HS-5 (cell line): ENCODE results near the gene NT5M.
"Not testable (repeated sequence)": the region's sequence is repeated elsewhere in the genome, so short reads cannot be mapped to it uniquely, and the experiment has no call there.

Source experiments
- DNase-seq: peaks from one replicate; pipeline ENCODE4 v3.0.0-alpha.2; 2012; ENCODE audit warnings: low read depth

NT5M gene

DNA sequence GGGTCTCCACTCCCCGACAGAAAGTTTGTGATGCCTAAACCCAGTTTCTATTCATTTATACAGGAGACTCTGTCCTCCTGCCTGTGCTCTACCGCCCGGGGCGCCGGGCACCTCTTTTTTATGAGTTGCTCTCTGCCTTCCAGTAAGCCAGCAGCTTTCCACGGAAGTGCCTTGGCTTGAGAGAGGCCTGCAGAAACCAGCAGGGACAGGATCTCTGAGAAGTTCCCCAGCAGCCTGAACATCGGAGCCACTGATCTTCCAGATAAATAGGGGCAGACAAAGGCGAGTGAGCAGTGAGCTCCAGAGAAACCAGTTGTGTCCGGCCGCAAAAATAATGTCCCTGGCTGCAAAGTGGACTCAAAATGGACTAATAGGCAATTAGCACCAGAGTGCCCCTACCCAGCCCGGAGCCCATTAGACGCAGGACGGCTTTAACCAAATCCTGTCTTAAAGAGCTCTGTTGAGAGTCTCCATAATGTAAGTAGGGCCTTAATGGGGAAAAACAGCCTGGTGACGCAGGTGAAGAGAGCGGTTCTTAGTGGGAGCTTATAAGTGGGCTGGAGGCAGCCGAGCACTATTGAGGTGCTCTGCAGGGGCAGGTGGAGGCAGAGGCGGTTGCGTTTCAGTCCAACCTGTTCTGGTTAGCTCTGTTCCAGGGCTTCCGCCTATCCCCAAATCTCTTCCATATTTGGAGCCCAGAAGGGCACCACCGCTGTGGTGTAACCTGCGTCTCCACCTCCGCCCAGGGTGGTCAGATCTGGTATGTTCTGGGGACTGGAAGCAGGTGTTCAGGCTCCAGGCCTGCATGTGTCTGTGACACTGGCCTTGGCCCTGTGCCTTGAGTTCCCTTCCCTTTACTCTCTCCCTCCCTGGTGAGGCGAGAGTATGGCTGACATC lies 74.1 kb downstream of the NT5M start:
- no peak for DNase-seq

DNA sequence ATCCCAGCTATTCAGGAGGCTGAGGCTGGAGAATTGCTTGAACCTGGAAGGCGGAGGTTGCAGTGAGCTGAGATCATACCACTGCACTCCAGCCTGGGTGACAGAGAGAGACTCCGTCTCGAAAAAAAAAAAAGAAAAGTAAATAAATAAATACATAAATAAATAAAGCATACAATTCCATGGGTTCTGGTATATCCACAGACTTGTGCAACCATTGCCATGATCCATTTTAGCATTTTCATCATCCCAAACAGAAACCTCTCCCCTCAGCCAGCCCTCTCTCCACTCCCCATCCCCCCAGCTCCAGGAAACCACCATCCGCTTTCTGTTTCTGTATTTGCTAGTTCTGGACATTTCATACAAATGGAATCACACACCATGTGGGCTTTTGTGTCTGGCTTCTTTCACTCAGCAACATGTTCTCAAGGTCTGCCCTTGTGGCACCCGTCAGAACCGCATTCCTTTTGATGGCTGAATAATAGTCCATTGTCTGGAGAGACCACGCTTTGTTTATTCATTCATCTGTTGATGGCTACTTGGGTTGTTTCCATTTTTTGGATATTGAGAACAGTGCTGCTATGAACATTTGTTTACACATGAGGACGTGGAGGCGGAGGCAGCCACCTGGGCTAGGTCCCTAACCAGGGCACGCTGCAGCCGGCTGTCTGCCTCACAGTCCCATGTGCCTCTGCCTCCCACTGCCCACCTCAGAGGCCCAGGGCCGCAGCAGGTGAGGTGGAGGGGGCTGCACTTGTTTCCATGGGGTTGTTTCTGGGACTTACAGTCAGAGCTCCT lies 76.2 kb downstream of the NT5M start:
- DNase-seq: no peak

DNA sequence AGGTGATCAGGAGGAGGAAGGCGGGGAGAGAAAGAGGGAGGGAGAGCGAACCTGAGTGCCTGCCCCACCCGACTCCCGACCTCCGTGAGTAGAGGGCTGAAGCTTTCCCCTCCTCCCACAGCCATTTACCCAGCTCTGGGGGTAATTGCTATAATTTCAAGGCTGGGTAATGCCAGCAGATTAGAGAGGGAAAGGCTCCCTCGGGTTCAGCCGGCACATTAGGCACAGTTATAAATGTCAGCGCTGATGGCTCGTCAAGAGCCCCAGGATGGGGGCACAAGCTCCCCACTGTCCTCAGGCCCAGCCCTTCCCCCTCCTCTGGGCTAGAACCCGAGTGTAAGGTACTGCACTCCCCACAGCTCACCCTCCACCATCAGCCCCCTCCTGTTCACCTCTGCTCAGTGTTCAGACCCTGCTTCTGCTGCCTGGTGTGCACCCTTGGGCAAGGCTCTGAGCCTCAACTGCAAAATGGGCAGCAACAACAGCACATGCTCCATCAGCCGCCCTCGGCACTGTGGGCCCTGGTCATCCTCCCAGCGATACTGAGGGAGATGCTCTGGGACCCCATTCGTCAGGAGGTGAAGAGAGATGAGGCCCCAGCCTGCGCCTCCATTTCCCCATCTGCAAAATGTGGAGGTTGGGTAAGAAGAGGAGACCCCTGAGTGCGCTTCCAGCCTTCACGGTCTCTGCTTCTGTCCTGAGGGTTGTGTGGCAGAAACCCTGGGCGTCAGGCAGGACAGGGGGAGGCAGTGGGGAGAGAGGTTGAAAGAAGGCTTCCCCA lies 77.2 kb downstream of the NT5M start:
- DNase-seq: no peak

GRCh38 chr17:17381446-17382064 lies 78.4 kb downstream of the NT5M start:
- DNase-seq: no peak

GRCh38 chr17:17382065-17382459 lies 78.9 kb downstream of the NT5M start:
- no peak for DNase-seq

GRCh38 chr17:17382971-17383370 lies 79.8 kb downstream of the NT5M start:
- no peak for DNase-seq

DNA sequence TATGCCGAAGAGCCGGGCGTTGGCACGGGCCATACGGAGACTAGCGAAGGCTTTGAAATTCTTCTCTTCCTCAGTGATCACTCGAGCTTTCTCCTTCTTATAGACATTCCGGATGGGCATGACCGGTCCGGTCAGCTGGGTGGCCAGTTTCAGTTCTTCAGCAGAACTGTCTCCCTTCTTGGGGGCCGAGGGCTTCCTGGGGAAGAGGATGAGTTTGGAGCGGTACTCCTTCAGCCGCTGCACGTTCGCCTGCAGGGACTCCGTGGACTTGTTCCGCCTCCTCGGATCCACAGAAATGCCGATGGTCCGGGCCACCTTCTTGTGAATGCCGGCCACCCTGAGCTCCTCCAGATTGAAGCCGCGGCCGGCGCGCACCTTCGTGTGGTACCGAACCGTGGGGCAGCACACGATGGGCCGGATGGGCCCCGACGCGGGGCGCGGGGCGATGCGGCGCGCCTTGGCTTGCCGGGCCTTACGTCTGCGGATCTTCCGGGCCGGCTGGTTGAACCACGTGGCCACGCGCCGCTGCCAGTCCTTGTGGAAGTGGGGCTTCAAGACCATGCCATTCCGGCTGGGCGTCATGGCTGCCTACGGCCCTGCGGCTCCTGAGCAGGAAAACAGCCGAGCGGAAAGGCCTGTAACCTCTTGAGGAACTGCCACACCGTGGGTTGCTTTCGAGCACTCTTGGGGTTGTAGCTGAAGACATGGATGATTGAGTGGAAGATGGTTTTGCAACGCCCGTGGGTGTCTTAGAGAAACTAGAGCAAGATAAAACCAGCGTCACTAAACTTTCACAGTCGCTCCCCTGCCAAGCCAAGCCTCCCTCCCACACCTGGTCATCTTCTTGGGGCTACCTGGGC lies 80.5 kb downstream of the NT5M start:
- not testable (repeated sequence) for DNase-seq

DNA sequence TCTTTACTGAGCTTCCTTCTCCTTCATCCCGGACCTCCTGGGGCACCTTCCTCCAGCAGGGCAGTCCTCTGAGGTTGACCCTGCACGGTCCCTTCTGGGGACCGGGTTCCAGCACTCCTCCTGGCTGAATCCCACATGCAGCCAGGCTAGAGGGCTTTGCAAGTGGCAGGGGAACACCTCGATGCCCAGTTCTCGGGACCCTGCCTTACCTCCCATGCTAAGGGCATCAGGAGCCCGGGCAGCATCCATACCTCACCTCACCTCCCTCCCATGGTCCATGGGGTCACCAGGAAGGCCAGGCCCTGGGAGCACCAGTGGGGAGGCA lies 81.1 kb downstream of the NT5M start:
- DNase-seq: no peak

DNA sequence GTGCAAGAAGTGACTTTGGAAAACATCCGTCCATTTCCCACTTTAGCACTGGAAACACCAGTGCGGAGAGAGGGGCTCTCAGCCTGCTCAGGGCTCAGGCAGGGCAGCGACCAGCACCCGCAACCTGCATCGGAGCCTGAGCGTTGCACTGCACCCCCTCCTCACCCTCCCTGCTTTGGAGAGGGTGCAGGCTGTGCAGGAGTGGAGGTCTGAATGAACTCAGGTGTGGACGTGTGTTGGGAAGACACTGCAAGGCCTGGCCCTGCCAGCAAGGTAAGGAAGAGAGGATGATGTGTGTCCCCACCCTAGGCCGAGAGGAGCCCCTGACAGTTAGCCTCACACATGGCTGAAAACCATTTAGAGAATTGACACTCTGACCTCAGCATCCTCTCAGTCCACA lies 81.8 kb downstream of the NT5M start:
- DNase-seq: no peak

GRCh38 chr17:17385491-17385890 lies 82.3 kb downstream of the NT5M start:
- DNase-seq: no peak

GRCh38 chr17:17386094-17386800 lies 83.1 kb downstream of the NT5M start:
- no peak for DNase-seq

GRCh38 chr17:17387017-17387497 lies 83.9 kb downstream of the NT5M start:
- no peak for DNase-seq

DNA sequence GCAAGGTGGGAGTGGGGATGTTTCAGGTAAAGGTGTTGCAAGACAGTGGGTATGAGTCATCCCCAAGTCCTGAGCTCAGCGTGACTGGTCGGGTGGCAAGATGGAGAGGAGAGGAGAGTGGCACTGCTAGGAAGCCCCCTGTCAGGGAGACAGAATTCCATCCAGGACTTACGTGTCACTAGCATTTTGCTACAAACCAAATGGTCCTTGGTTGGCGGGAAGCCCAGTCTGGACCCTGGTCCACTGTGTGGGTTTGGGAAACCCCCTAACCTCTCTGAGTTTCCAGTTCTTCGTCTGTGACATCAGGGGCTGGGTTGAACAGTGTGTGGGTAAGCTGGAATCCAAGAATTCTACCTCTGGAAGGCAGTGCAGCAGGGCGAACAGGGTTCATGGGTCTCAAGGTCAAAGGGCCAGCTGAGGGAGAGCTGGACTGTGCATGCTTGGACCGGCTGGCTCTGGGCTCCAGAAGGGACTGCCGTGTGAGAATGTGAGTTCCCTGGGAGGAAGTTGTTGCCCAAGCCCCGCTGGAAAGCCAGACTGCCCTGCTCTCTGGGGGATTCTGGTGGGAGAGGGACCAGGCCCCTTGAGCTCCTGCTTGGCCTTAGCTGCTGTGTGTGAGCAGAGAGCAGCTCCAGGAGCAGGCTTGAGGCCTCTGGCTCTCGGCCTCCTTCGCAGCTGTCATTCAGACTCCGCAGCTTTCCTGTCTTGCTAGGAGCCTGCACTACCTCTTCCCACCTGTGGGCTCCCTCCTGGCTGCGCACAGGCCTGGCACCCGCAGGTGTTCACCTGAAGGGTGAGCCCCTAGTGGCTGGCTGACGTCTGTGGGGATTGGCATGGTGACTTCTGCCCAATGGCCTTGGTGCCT lies 84.6 kb downstream of the NT5M start:
- no peak for DNase-seq

GRCh38 chr17:17388657-17389496 lies 85.7 kb downstream of the NT5M start:
- no peak for DNase-seq

DNA sequence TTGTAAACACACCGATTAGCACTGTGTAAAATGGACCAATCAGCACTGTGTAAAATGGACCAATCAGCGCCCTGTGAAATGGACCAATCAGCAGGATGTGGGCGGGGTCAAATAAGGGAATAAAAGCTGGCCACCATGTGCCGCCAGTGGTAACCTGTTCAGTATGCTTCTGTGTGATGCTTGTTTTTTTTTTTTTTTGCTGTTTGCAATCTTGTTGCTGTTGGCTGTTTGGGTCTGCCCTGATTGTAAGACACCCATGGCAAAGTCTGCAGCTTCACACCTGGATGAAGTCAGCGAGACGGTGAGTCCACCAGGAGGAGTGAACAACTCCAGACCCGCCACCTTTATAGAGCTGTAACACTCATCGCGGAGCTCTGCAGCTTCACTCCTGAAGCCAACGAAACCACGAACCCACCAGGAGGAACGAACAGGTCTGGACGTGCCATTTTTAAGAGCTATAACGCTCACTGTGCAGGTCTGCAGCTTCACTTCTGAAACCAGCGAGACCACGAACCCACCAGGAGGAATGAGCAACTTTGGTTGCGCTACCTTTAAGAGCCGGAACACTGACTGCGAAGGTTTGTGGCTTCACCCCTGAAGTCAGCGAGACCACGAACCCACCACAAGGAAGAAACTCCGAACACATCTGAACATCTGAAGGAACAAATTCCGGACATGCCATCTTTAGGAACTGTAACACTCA lies 88.6 kb downstream of the NT5M start:
- no peak for DNase-seq

- no peak for DNase-seq
Observed at GRCh38 chr17:17393976-17394375, 90.8 kb downstream of the NT5M start.

GRCh38 chr17:17394494-17394893 lies 91.3 kb downstream of the NT5M start:
- no peak for DNase-seq
